ENCODE data around the gene CLDN14.
A peak's percentile ranks its signal among the peaks of the same experiment; 100 is the strongest.

Gene CLDN14

GRCh38 chr21:36436829-36437744 lies 42.8 kb downstream of the CLDN14 start:
- POLR2A ChIA-PET (ENCODE audit: low non-redundant PET), result no interaction called here
- DNase-seq (ENCODE audit: low spot score), result no peak

GRCh38 chr21:36434144-36434543 lies 45.8 kb downstream of the CLDN14 start:
- no peak for TF ChIP-seq CTCF (conservative IDR thresholded peaks at IDR 0.05; ENCODE audit: low read depth)
- ChIA-PET POLR2A (ENCODE audit: low non-redundant PET) (no interaction called here), CTCF (interaction anchor here (2.5 kb wide), 1 partner anchor 12 kb away, joined by 6 read pairs; no protein-coding TSS in a partner anchor)
- no peak for DNase-seq (ENCODE audit: low spot score)
- peak overlapping the region; percentile 90 for H3K27ac ChIP-seq

More at GRCh38 chr21:36436829-36437744, 42.8 kb downstream of the CLDN14 start:
- peak overlapping the region; percentile 78 for H3K27ac ChIP-seq
- CTCF ChIA-PET, result interaction anchor here (0.7 to 0.9 kb wide), 2 partner anchors 31 to 1379 kb away, joined by 3 read pairs; no protein-coding TSS in a partner anchor
- TF ChIP-seq CTCF (conservative IDR thresholded peaks at IDR 0.05; ENCODE audit: low read depth), result no peak

GRCh38 chr21:36433059-36433709 lies 46.7 kb downstream of the CLDN14 start:
- peak overlapping the region; percentile 90 for H3K27ac ChIP-seq
- DNase-seq (ENCODE audit: low spot score), result no peak
- no peak for TF ChIP-seq CTCF (conservative IDR thresholded peaks at IDR 0.05; ENCODE audit: low read depth)
- POLR2A ChIA-PET (ENCODE audit: low non-redundant PET), result no interaction called here
- CTCF ChIA-PET, result interaction anchor here (0.6 to 2.5 kb wide), 2 partner anchors 11 to 14 kb away, joined by 3 to 6 read pairs; no protein-coding TSS in a partner anchor

GRCh38 chr21:36431252-36431651 lies 48.7 kb downstream of the CLDN14 start:
- no peak for TF ChIP-seq CTCF (conservative IDR thresholded peaks at IDR 0.05; ENCODE audit: low read depth)
- H3K27ac ChIP-seq, result peak overlapping the region; percentile 98
- CTCF ChIA-PET, result no interaction called here
- POLR2A ChIA-PET (ENCODE audit: low non-redundant PET), result no interaction called here
- no peak for DNase-seq (ENCODE audit: low spot score)

- peak overlapping the region; percentile 98 for H3K27ac ChIP-seq
- DNase-seq (ENCODE audit: low spot score), result no peak
- TF ChIP-seq CTCF (conservative IDR thresholded peaks at IDR 0.05; ENCODE audit: low read depth), result no peak
- ChIA-PET POLR2A (ENCODE audit: low non-redundant PET) (interaction anchor here (0.7 to 1.4 kb wide), 2 partner anchors 200 to 336 kb away, joined by 3 to 5 read pairs; no protein-coding TSS in a partner anchor), CTCF (no interaction called here)
Observed at GRCh38 chr21:36430841-36431240, 49.1 kb downstream of the CLDN14 start.

GRCh38 chr21:36429947-36430546 lies 49.9 kb downstream of the CLDN14 start:
- TF ChIP-seq CTCF (conservative IDR thresholded peaks at IDR 0.05; ENCODE audit: low read depth), result no peak
- peak overlapping the region; percentile 98 for H3K27ac ChIP-seq
- peak; percentile 98 for DNase-seq (ENCODE audit: low spot score)
- ChIA-PET CTCF (interaction anchor here (0.6 to 1.6 kb wide), 3 partner anchors 9 to 481 kb away, joined by 3 to 6 read pairs (median 5); no protein-coding TSS in a partner anchor), POLR2A (ENCODE audit: low non-redundant PET) (interaction anchor here (0.7 to 1.4 kb wide), 3 partner anchors 201 to 336 kb away, joined by 3 to 5 read pairs (median 4); no protein-coding TSS in a partner anchor)
